Measurements from ENCODE around the gene RNF5.

Gene RNF5

DNA sequence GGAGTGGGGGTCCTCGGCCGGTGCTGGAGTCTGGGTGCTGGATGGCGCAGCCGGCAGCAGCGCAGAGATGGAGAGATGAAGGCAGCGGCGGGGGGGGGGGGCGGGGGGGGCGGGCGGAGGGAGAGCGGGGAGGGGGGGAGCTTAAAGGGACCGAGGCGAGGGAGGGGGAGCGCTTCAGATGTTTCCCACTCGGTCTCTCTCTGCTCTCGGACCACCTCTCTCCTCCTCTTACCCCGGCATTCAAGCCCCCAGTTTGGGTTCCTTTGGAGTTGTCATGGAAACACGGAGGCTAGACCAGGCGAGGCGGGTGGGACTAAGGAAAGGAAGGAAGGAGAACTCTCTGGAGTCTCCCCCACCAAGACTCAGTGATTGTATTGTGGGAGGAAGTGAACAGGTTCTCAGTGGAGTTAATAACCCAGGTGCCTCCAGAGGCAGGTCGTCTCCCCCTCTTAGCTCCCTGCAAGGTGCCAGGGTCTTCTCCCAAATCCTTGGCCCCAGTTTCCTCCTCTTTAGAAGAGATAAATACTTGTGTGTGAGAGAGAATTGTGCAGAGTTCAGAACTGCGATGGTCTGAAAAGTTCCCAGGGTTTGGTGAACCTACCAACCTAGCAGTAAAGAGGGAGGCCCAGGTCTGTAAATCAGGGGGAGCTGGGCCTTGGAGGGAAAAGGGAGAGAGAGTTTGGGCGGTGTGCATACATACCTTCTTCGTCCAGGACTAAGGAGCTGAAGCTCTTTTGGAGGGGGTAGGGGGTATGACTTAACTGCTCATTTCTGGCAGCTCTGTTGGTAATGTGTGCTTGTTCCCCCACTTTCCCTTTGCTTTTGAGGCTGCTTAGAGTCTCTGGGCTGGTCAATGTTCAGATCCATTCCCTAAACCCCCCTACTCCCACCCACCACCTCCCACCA lies 26.1 kb upstream of the RNF5 start, which contains the start of gene PRRT1:
TSS of gene PRRT1 (minus strand) at position 77 of the 906 bp plus-strand sequence. CDS start 112 bp downstream, outside the sequence.
- no peak for DNase-seq (ENCODE audit: low read depth in 2 of 2)

DNA sequence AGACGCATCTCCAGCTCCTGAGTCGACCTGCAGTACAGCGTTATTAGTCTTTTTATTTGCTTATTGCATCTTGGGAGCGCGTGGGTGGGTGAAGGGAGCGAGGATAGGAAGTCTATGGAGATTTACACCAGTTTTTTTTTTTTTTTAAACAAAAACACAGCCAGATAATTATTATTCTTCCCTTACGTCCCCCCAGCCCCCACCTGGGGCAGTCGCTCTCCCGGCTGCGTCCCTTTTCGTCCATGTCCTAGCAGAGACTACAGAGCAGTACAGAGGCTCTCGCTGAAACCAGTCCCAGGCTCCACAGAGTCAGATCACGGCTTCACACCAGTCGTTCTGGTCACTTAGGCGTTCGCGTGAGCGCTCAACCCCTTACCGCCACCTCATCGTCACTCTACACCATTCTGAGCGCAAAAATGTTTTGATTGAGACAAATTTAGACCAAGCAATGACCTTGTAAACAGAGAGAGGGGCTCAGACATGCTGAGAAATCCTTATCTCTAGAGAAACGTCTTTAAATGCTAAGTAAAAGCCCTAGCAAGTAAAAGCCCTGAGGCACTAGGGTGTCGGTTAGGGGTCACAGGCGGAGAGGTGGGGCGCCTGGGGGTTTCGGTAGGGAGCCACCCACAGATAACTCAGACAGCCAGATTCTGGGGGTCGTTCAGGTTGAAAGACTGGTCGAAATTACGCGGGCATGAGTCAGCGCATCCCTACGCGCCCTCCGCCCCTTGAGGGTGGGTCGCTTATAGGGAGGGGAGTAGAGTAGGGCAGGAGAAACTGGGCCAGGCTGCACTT lies 25.2 kb upstream of the RNF5 start:
- no peak for DNase-seq (ENCODE audit: low read depth in 2 of 2)

GRCh38 chr6:32153564-32154513 lies 24.4 kb upstream of the RNF5 start, which contains the start of gene PPT2:
Gene PPT2 (plus strand): TSS chr6:32154141. CDS start chr6:32154595, 454 bp downstream.
- DNase-seq (ENCODE audit: low read depth in 2 of 2) = peak; percentile 77 to 81

DNA sequence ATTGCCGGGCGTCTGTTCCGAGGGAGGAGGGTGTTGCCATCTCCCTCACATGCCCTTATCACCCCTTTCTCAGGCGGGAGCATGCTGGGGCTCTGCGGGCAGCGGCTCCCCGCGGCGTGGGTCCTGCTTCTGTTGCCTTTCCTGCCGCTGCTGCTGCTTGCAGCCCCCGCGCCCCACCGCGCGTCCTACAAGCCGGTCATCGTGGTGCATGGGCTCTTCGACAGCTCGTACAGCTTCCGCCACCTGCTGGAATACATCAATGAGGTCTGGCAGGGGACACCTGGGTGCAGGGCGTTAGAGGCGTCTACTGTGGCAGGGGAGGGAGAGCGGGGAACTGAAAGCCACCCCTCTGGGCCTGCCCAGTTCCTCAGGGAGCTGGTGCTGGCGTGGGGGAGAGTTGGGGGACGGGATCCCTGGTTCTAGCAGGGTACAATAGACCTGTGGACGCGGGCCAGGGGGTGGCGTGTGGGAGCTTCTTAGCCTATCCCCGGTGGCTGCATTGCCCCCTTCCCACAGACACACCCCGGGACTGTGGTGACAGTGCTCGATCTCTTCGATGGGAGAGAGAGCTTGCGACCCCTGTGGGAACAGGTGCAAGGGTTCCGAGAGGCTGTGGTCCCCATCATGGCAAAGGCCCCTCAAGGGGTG lies 23.6 kb upstream of the RNF5 start:
- peak; percentile 46 to 48 for DNase-seq (ENCODE audit: low read depth in 2 of 2)

- no peak for DNase-seq (ENCODE audit: low read depth in 2 of 2)
These were observed 21.3 kb upstream of the RNF5 start for GRCh38 chr6:32156891-32157290.

GRCh38 chr6:32158052-32158451 lies 20.2 kb upstream of the RNF5 start:
- DNase-seq (ENCODE audit: low read depth in 2 of 2) = no peak

- DNase-seq (ENCODE audit: low read depth in 2 of 2) = no peak
These were observed 14.5 kb upstream of the RNF5 start for GRCh38 chr6:32163559-32164258.

- no peak for DNase-seq (ENCODE audit: low read depth in 2 of 2)
These were observed 13.9 kb upstream of the RNF5 start, which contains the start of gene EGFL8 for GRCh38 chr6:32164295-32164694. Gene EGFL8 (plus strand): TSS chr6:32164595. CDS start chr6:32166166, 1,571 bp downstream.

DNA sequence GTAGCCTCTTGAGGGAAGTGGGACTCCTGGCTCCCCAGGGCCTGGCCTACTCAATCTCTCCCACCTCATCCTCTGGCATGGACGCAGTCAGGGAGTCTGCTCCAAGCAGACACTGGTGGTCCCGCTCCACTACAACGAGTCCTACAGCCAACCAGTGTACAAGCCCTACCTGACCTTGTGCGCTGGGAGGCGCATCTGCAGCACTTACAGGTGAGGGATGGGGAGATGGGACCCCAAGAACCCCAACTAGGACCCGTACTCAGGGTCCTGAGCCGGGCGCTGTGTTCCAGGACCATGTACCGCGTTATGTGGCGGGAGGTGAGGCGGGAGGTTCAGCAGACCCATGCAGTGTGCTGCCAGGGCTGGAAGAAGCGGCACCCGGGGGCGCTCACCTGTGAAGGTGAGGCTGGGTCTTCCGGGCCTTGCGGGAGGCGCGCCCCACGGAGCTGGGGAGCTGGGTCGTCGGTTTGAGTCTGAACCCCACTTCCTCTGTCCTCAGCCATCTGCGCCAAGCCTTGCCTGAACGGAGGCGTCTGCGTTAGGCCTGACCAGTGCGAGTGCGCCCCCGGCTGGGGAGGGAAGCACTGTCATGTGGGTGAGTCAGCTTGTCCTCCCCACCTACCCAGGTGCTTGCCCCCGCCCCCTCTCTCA lies 11.7 kb upstream of the RNF5 start:
- no peak for DNase-seq (ENCODE audit: low read depth in 2 of 2)

DNA sequence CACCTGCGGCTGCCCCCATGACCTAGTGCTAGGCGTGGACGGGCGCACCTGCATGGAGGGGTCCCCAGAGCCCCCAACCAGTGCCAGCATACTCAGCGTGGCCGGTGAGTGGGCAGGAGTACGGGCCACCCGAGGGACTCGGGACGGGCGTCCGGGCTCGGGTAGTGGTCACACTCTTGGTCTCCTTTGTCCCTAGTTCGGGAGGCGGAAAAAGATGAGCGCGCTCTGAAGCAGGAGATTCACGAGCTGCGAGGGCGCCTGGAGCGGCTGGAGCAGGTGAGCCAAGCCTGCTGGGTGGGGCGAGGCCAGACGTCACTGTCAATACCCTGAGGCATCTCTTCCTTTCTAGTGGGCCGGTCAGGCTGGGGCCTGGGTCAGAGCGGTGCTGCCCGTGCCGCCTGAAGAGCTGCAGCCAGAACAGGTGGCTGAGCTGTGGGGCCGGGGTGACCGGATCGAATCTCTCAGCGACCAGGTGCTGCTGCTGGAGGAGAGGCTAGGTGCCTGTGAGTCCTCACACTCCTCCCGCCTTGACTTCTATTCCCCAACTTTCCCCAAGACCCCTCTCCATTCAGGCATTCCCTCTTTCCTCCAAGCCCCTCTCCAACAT lies 10.9 kb upstream of the RNF5 start:
- DNase-seq (ENCODE audit: low read depth in 2 of 2) = no peak

DNA sequence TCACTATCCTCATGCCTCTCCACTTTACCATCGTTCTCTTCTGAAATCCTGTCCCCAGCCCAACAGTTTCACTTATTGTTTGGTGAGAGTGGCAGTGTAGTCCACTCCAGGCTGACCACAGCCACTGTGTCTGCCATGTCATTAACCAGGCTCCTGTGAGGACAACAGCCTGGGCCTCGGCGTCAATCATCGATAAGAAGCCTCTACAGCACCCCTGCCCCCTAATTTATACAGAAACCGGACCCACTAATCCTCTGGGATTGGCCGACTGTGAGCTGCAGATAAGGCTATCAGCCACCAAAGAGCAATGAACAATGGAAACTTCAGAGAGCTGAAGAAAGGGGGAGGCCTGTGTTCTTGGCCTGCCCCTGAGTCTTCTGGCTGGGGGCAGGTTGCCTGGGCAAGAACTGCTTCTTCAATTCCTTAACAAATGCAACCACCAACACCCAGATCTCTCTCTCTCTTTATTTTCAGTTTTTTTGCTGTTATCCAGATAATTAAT lies 10.4 kb upstream of the RNF5 start:
- no peak for DNase-seq (ENCODE audit: low read depth in 2 of 2)

- no peak for DNase-seq (ENCODE audit: low read depth in 2 of 2)
These were observed 9.9 kb upstream of the RNF5 start for GRCh38 chr6:32168350-32168749.

- no peak for DNase-seq (ENCODE audit: low read depth in 2 of 2)
These were observed 9.2 kb upstream of the RNF5 start for GRCh38 chr6:32168807-32169591.

- no peak for DNase-seq (ENCODE audit: low read depth in 2 of 2)
These were observed 7.9 kb upstream of the RNF5 start for GRCh38 chr6:32170294-32170693.

DNA sequence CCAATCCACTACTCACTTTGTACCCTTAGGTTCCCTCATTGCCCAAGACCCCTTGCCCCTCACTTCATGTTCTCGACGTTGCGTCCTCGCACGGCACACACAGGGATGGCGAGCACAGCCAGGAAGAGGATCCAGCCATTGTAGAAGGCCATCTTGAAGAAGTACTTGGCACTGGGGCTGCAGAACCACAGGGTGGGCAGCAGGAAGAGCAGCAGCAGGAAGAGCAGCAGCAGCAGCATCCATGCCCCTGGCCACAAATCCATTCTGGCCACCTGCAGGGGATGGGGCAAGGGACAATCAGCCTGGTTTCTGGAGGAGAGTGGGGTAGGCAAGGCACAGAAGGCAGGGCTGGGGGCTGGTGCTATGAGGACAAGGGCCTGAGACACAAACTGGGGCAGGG lies 7.0 kb upstream of the RNF5 start:
- DNase-seq (ENCODE audit: low read depth in 2 of 2) = no peak

DNA sequence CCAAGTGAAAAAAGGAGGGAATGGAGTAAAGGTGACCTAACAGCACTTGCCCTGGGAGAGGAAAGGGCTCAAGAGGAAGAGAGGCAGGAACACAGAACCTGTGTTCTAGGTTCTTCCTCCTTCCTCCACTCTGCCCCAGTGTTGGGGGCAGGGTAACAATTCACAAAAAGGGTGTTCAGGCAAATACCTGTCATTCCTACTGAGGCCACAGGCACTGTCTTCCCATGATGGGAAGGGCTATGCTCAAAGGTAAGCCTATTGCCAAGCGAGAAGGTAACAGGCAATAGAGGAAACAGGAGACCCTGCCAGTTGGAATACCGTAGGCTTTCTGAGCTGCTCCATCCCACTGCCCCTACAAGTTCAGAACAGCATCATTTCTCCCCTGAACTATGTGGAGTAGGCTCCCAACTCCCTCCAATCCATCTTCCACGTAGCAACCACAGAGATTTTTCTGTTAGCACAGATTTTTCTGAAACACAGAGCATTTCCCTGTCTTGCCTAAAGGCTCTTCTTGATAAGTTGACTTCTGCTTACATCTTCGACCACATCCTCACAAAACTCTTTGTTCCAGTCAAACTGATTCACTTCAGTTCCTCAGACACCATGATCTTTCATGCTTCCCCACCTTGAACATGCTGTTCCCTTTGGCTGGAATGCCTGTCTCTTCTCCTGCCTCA lies 5.0 kb upstream of the RNF5 start:
- no peak for DNase-seq (ENCODE audit: low read depth in 2 of 2)

- no peak for DNase-seq (ENCODE audit: low read depth in 2 of 2)
These were observed 3.8 kb upstream of the RNF5 start for GRCh38 chr6:32174416-32174815.

GRCh38 chr6:32175322-32175710 lies 2.9 kb upstream of the RNF5 start:
- no peak for DNase-seq (ENCODE audit: low read depth in 2 of 2)

All from stimulated activated CD8-positive, alpha-beta memory T cell treated with anti-CD3 and anti-CD28 coated beads, Interleukin-15, amount 100 ng/mL, for 48 hours (primary cell).